Endothelial cell of umbilical vein (primary cell): ENCODE data around the gene THEMIS2. TPM values are rescaled to one million over a fixed set of nuclear protein-coding genes. Genes with fewer than 3 reads are reported as not detected.

ENCODE experiments used
- BruUV-seq: library from RNA; stranded (reverse); fragments of 400-500 nt; replicated peaks from 2 replicates; lab custom pipeline; 2021; lab: Mats Ljungman, UMichigan
- CTCF ChIA-PET: fragments of 300-600, 350-600 bp; sonication (Branson Sonifier 250); formaldehyde crosslinking; loops from one replicate; lab custom pipeline; 2021; ENCODE audit warnings: antibody characterized with exemption, inconsistent platforms; lab: Charles Lee
- POLR2A ChIA-PET: fragments of 300-600, 350-600 bp; sonication (Branson Sonifier 250); formaldehyde crosslinking; loops from one replicate; lab custom pipeline; 2021; ENCODE audit warnings: antibody characterized with exemption, inconsistent platforms; lab: Charles Lee
- DNase-seq: peaks from one replicate; pipeline ENCODE4 v3.0.0-alpha.2; 2011; ENCODE audit warnings: low read depth, low spot score
- FAIRE-seq: peaks from 2 replicates; lab custom pipeline; 2011; peaks lifted over from hg19 to GRCh38; lab: Jason Lieb, UNC
- H2AFZ ChIP-seq: 2 replicates; pipeline ENCODE4 v1.6.0; 2012; ENCODE audit warnings: low read depth, low read length, control low read depth, inconsistent platforms
- H3K27ac ChIP-seq: 2 replicates; pipeline ENCODE4 v1.5.1; 2011; ENCODE audit warnings: low read depth, mild to moderate bottlenecking, control low read depth, low read length, moderate library complexity; ENCODE audit not compliant: insufficient read depth
- H3K27me3 ChIP-seq, 2 experiments: 2 replicates each; pipeline versions ENCODE4 v1.6.0 to v1.6.1; 2011; ENCODE audit warnings: low read length in 2 of 2, mixed read lengths in 1 of 2; ENCODE audit not compliant: control insufficient read depth in 2 of 2, insufficient read depth in 2 of 2
- H3K36me3 ChIP-seq, 2 experiments: 2 replicates in 1 of 2; 3 replicates in 1 of 2; pipeline ENCODE4 v1.5.1; 2011; ENCODE audit warnings: low read length in 2 of 2, mild to moderate bottlenecking in 1 of 2, moderate library complexity in 1 of 2; ENCODE audit not compliant: control insufficient read depth in 2 of 2, insufficient read depth in 2 of 2; ENCODE audit errors: extremely low read depth in 1 of 2
- H3K4me1 ChIP-seq: 3 replicates; pipeline ENCODE4 v1.5.1; 2011; ENCODE audit warnings: mild to moderate bottlenecking, low read length; ENCODE audit not compliant: control insufficient read depth, insufficient read depth; ENCODE audit errors: extremely low read depth
- H3K4me2 ChIP-seq: 2 replicates; pipeline ENCODE4 v1.6.1; 2011; ENCODE audit warnings: low read length, control low read depth, mixed read lengths; ENCODE audit not compliant: insufficient read depth
- H3K4me3 ChIP-seq, 3 experiments: fragments of 200-600 bp in 1 of 3; sonication (generic), shearing (Covaris generic) in 1 of 3; replicated peaks in 1 of 3; 2 replicates each; pipeline ENCODE4 v1.5.1; 2011 to 2016; ENCODE audit warnings: control low read depth in 3 of 3, low read length in 3 of 3, mild to moderate bottlenecking in 2 of 3, inconsistent platforms in 1 of 3, low read depth in 1 of 3, moderate library complexity in 1 of 3; ENCODE audit not compliant: insufficient read depth in 1 of 3
- H3K79me2 ChIP-seq: 2 replicates; pipeline ENCODE4 v1.6.0; 2012; ENCODE audit warnings: low read length, inconsistent platforms; ENCODE audit not compliant: control insufficient read depth, insufficient read depth
- H3K9ac ChIP-seq: replicated peaks from 2 replicates; pipeline ENCODE3; 2011; ENCODE audit warnings: low read length, control low read depth; ENCODE audit not compliant: insufficient read depth; ENCODE audit errors: extremely low read depth
- H3K9me1 ChIP-seq: replicated peaks from 3 replicates; pipeline ENCODE4 v1.6.0; 2011; ENCODE audit warnings: mild to moderate bottlenecking, low read length; ENCODE audit not compliant: control insufficient read depth, insufficient read depth; ENCODE audit errors: extremely low read depth
- H3K9me3 ChIP-seq: replicated peaks from 2 replicates; pipeline ENCODE4 v1.5.1; 2012; ENCODE audit warnings: low read length, inconsistent platforms; ENCODE audit not compliant: control insufficient read depth, insufficient read depth
- H4K20me1 ChIP-seq: replicated peaks from 2 replicates; pipeline ENCODE3; 2011; ENCODE audit warnings: mild to moderate bottlenecking, low read length; ENCODE audit not compliant: control insufficient read depth, insufficient read depth; ENCODE audit errors: extremely low read depth
- CTCF ChIP-seq, 2 donors: IDR thresholded peaks; 1 replicate in 1 of 2; 2 replicates in 1 of 2; pipeline ENCODE4 v1.5.1; 2011; ENCODE audit warnings: low read length in 2 of 2, mild to moderate bottlenecking in 2 of 2, moderate library complexity in 2 of 2, control low read depth in 1 of 2, inconsistent platforms in 1 of 2, low read depth in 1 of 2; ENCODE audit not compliant: insufficient read depth in 1 of 2; ENCODE audit errors: extremely low read depth in 1 of 2
- EZH2 ChIP-seq: IDR thresholded peaks from 2 replicates; pipeline ENCODE4 v1.6.1; 2012; ENCODE audit warnings: borderline replicate concordance, low read depth, mild to moderate bottlenecking, moderate library complexity, low read length, inconsistent platforms; ENCODE audit not compliant: severe bottlenecking
- FOS ChIP-seq: IDR thresholded peaks from 2 replicates; pipeline ENCODE4 v1.6.1; 2011; ENCODE audit warnings: mild to moderate bottlenecking, low read length, moderate library complexity, borderline replicate concordance; ENCODE audit not compliant: insufficient read depth
- GATA2 ChIP-seq: IDR thresholded peaks from 2 replicates; pipeline ENCODE4 v1.7.0; 2011; ENCODE audit warnings: low read depth, mild to moderate bottlenecking, moderate library complexity, mixed read lengths, low read length; ENCODE audit not compliant: insufficient read length, insufficient read depth
- JUN ChIP-seq: IDR thresholded peaks from 2 replicates; pipeline ENCODE4 v1.6.1; 2011; ENCODE audit warnings: borderline replicate concordance, low read depth; ENCODE audit not compliant: insufficient read length, insufficient read depth
- MAX ChIP-seq: IDR thresholded peaks from 2 replicates; pipeline ENCODE4 v1.6.1; 2011; ENCODE audit not compliant: insufficient read depth, insufficient read length
- MYC ChIP-seq: IDR thresholded peaks from one replicate; pipeline ENCODE4 v1.6.1; 2011; ENCODE audit warnings: mild to moderate bottlenecking, low read depth, low read length
- POLR2A ChIP-seq: IDR thresholded peaks from 2 replicates; pipeline ENCODE4 v1.6.1; 2012; ENCODE audit warnings: low read depth, mild to moderate bottlenecking, control low read depth, low read length
- POLR2AphosphoS5 ChIP-seq: IDR thresholded peaks from 2 replicates; pipeline ENCODE4 v1.6.1; 2012; ENCODE audit warnings: low read depth, mild to moderate bottlenecking, control low read depth, low read length, moderate library complexity; ENCODE audit not compliant: insufficient read depth
- dilution Hi-C: fragments of 300-500 bp; cut with MboI; formaldehyde crosslinking; loops from one replicate; pipeline ENCODE4 v1.15.0; 2019; ENCODE audit warnings: low sequenced_read_pairs; ENCODE audit not compliant: extremely low pct_ligation_motif_present
- intact Hi-C: fragments of 100-400 bp; cut with micrococcal nuclease; formaldehyde crosslinking; loops from one replicate; pipeline ENCODE4 v1.10.0; 2022
- polyA plus RNA-seq, 4 experiments: library from polyadenylated mRNA; depleted of rRNA in 3 of 4; stranded (reverse) in 3 of 4; unstranded in 1 of 4; fragments of >200 nt; gene quantifications; 2 replicates each; pipeline versions ENCODE4 v1.2.1 to v1.2.3, GENCODE V29; 2011 to 2012; ENCODE audit warnings: missing spikeins in 1 of 4
- total RNA-seq: library from RNA; stranded (reverse); gene quantifications from 2 replicates; pipeline ENCODE4 v1.2.3, GENCODE V29; 2021

Gene THEMIS2
- total and polyA plus RNA-seq, 2 donors (not counting 3 experiments of a cell fraction or from before 2014, with no cell fraction given) = 11.1 to 15.7 TPM

DNA sequence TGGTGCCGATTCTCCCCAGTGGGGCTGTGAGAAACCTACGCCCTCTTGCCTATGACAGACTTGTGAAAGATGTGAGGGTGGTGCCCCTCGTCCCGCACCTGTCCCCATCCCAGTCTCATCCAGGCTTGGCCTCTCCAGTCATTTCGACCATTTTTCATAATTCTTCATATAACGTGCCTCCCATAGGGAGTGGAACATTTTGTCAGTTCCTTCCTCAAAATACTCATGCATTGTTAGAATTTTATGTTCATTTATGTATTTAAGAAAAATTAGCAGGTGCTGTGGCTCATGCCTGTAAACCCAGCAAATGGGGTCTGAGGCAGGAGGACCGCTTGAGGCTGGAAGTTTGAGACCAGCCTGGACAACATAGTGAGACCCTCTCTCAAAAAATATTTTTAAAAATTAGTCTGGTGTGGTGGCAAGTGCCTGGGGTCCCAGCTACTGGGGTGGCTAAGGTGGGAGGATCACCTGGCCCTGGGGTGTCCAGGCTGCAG lies 42.8 kb downstream of the THEMIS2 start:
- no peaks in the 10 kb centered on the region for H3K36me3 ChIP-seq
- H3K4me1 ChIP-seq = peaks cover 5% of the 10 kb centered on the region
- H3K9me3 ChIP-seq = no peaks in the 10 kb centered on the region
- peak overlapping the region; percentile 90 for H2AFZ ChIP-seq
- peaks cover 5% of the 10 kb centered on the region for H3K79me2 ChIP-seq
- POLR2A ChIA-PET = interaction anchor here (0.5 kb wide), 1 partner anchor 15 kb away, joined by 4 read pairs; no protein-coding TSS in a partner anchor
- CTCF ChIA-PET = no interaction called here
- BruUV-seq = no TSS peak
- H3K9me1 ChIP-seq = no peaks in the 10 kb centered on the region
- intact Hi-C loops = no loop called here
- DNase-seq = no peak
- dilution Hi-C loops = no loop called here
- no peaks in the 10 kb centered on the region for H4K20me1 ChIP-seq
- no peak for TF ChIP-seq POLR2AphosphoS5
- TF ChIP-seq JUN = no peak
- no peak for TF ChIP-seq GATA2
- no peak for TF ChIP-seq MAX
- TF ChIP-seq CTCF (IDR thresholded peaks at IDR 0.05; ENCODE audit: extremely low read depth in 1 of 2, insufficient read depth in 1 of 2, low read depth in 1 of 2, low read length in 2 of 2) = no peak
- no peak for TF ChIP-seq MYC
- TF ChIP-seq FOS = no peak
- no peak for TF ChIP-seq EZH2
- TF ChIP-seq POLR2A = no peak
- H3K27me3 ChIP-seq = no peaks in the 10 kb centered on the region
- no peak overlapping the region for H3K27ac ChIP-seq
- H3K9ac ChIP-seq = no peak overlapping the region
- H3K4me2 ChIP-seq = no peak overlapping the region
- H3K4me3 ChIP-seq = no peak overlapping the region
- no peak for FAIRE-seq
